ENCODE data around the gene MCL1. TPM values are rescaled to one million over a fixed set of nuclear protein-coding genes. Genes with fewer than 3 reads are reported as not detected.

Gene MCL1
- total and polyA plus RNA-seq, 2 of the 13 experiments (the other 11 are each of a cell fraction or from before 2014, with no cell fraction given), result 69.5 to 125 TPM

GRCh38 chr1:150561974-150562445 is 17.4 kb downstream of the MCL1 start (continued):
- no peak for TF ChIP-seq ZNF225 (CRISPR knock-in tag; IDR thresholded peaks at IDR 0.05)
- no peak for TF ChIP-seq ZNF382 (CRISPR knock-in tag; IDR thresholded peaks at IDR 0.05; ENCODE audit: borderline replicate concordance)
- peak; percentile 92; the same call in 1 of the 2 replicates for TF ChIP-seq KLF6 (CRISPR knock-in tag; IDR thresholded peaks at IDR 0.05)
- TF ChIP-seq KMT2B (CRISPR knock-in tag; IDR thresholded peaks at IDR 0.05), result no peak; the same call in none of the 2 replicates
- peak; percentile 62; the same call in 1 of the 2 replicates for TF ChIP-seq ZBTB26 (CRISPR knock-in tag; IDR thresholded peaks at IDR 0.05; ENCODE audit: borderline replicate concordance)
- no peak; the same call in 1 of the 2 replicates for TF ChIP-seq PHF20 (CRISPR knock-in tag; IDR thresholded peaks at IDR 0.05)
- peak; percentile 66; the same call in 1 of the 2 replicates for TF ChIP-seq RARA (CRISPR knock-in tag; IDR thresholded peaks at IDR 0.05)
- TF ChIP-seq ERF (CRISPR knock-in tag; IDR thresholded peaks at IDR 0.05), result peak; percentile 74; the same call in 1 of the 2 replicates
- TF ChIP-seq ZNF484 (CRISPR knock-in tag; IDR thresholded peaks at IDR 0.05; ENCODE audit: borderline replicate concordance, low read depth), result no peak
- TF ChIP-seq ZNF781 (CRISPR knock-in tag; IDR thresholded peaks at IDR 0.05; ENCODE audit: borderline replicate concordance, not compliant biosample characterization), result no peak
- TF ChIP-seq NFATC3 (CRISPR knock-in tag; IDR thresholded peaks at IDR 0.05), result no peak
- no peak for TF ChIP-seq ZNF20 (CRISPR knock-in tag; IDR thresholded peaks at IDR 0.05)
- TF ChIP-seq ZNF83 (CRISPR knock-in tag; IDR thresholded peaks at IDR 0.05; ENCODE audit: borderline replicate concordance), result no peak
- TF ChIP-seq ZNF576 (CRISPR knock-in tag; IDR thresholded peaks at IDR 0.05), result no peak
- TF ChIP-seq NCOA5 (CRISPR knock-in tag; IDR thresholded peaks at IDR 0.05), result no peak
- TF ChIP-seq ZFP36L1 (CRISPR knock-in tag; IDR thresholded peaks at IDR 0.05), result no peak
- TF ChIP-seq U2AF2 (IDR thresholded peaks at IDR 0.05; ENCODE audit: low read depth, low read length), result no peak
- TF ChIP-seq ZNF749 (CRISPR knock-in tag; IDR thresholded peaks at IDR 0.05; ENCODE audit: borderline replicate concordance), result no peak; the same call in 1 of the 2 replicates
- no peak for TF ChIP-seq MBD4 (IDR thresholded peaks at IDR 0.05; ENCODE audit: borderline replicate concordance, low read length)
- TF ChIP-seq SPEN (CRISPR knock-in tag; IDR thresholded peaks at IDR 0.05; ENCODE audit: low read depth), result no peak; the same call in 1 of the 2 replicates
- no peak for TF ChIP-seq HIVEP1 (CRISPR knock-in tag; IDR thresholded peaks at IDR 0.05)
- peak; percentile 52 for TF ChIP-seq ATF2 (CRISPR knock-in tag; IDR thresholded peaks at IDR 0.05)
- no peak; the same call in 1 of the 2 replicates for TF ChIP-seq MEF2D (CRISPR knock-in tag; IDR thresholded peaks at IDR 0.05)
- TF ChIP-seq JUND (CRISPR knock-in tag; IDR thresholded peaks at IDR 0.05), result no peak
- TF ChIP-seq ZSCAN29 (CRISPR knock-in tag; conservative IDR thresholded peaks at IDR 0.05), result peak; percentile 59
- no peak for TF ChIP-seq IRX3 (CRISPR knock-in tag; IDR thresholded peaks at IDR 0.05; ENCODE audit: borderline replicate concordance, low read depth)
- TF ChIP-seq NR2C2 (CRISPR knock-in tag; IDR thresholded peaks at IDR 0.05; ENCODE audit: borderline replicate concordance), result no peak
- no peak for TF ChIP-seq ZNF282 (IDR thresholded peaks at IDR 0.05; ENCODE audit: partially characterized antibody)
- TF ChIP-seq YEATS4 (CRISPR knock-in tag; IDR thresholded peaks at IDR 0.05; ENCODE audit: borderline replicate concordance), result 0 out of 2 replicates have a peak, but pooled peaks have one; percentile 33
- 0 out of 2 replicates have a peak, but pooled peaks have one; percentile 65 for TF ChIP-seq HNRNPL (IDR thresholded peaks at IDR 0.05; ENCODE audit: low read depth, low read length)
- TF ChIP-seq ZNF224 (CRISPR knock-in tag; IDR thresholded peaks at IDR 0.05), result no peak
